Measurements from ENCODE around the gene C19orf18.
"Not testable (repeated sequence)": the region's sequence is repeated elsewhere in the genome, so short reads cannot be mapped to it uniquely, and the experiment has no call there.

C19orf18 gene

GRCh38 chr19:57935731-57936130 lies 38.6 kb downstream of the C19orf18 start:
- CTCF ChIA-PET: interaction anchor here (1.0 to 1.5 kb wide), 2 partner anchors 10 to 14 kb away, joined by 3 to 4 read pairs; no protein-coding TSS in a partner anchor
- peak overlapping the region in 2 of 7 experiments; percentile 90 to 95 for H3K4me3 ChIP-seq (ENCODE audit: control insufficient read depth in 1 of 7, extremely low read depth in 1 of 7, insufficient read depth in 4 of 7, low read depth in 2 of 7, low read length in 6 of 7)
- H3K4me1 ChIP-seq (ENCODE audit: control extremely low read depth in 1 of 4, control insufficient read depth in 4 of 4, insufficient read depth in 4 of 4, low read length in 3 of 4): peaks cover 0 to 7% (median 3%) of the 10 kb centered on the region in 4 experiments
- H3K36me3 ChIP-seq (ENCODE audit: control insufficient read depth in 4 of 4, insufficient read depth in 4 of 4, low read length in 3 of 4): peaks cover 13 to 54% (median 26%) of the 10 kb centered on the region in 4 experiments
- no peaks in the 10 kb centered on the region for H3K27me3 ChIP-seq (replicated peaks in 2 of 5; ENCODE audit: control insufficient read depth in 4 of 5, insufficient read depth in 5 of 5, low read length in 4 of 5)
- POLR2A ChIA-PET: interaction anchor here (0.6 to 1.1 kb wide), 2 partner anchors 19 to 42 kb away, joined by 3 to 4 read pairs; partner anchors contain the start of gene ZNF417
- no peak for DNase-seq
- WGBS (ENCODE audit: insufficient coverage): 91% methylated on average over 7 of the region's 12 CpGs
- H3K27ac ChIP-seq (ENCODE audit: insufficient read depth in 1 of 2, low read depth in 1 of 2, low read length in 2 of 2, poor library complexity in 1 of 2, severe bottlenecking in 2 of 2): no peak overlapping the region
- peaks cover 4 to 64% (median 52%) of the 10 kb centered on the region in 5 experiments for H3K9me3 ChIP-seq (ENCODE audit: control extremely low read depth in 1 of 5, control insufficient read depth in 4 of 5, insufficient read depth in 2 of 5, low read depth in 1 of 5, low read length in 4 of 5)

DNA sequence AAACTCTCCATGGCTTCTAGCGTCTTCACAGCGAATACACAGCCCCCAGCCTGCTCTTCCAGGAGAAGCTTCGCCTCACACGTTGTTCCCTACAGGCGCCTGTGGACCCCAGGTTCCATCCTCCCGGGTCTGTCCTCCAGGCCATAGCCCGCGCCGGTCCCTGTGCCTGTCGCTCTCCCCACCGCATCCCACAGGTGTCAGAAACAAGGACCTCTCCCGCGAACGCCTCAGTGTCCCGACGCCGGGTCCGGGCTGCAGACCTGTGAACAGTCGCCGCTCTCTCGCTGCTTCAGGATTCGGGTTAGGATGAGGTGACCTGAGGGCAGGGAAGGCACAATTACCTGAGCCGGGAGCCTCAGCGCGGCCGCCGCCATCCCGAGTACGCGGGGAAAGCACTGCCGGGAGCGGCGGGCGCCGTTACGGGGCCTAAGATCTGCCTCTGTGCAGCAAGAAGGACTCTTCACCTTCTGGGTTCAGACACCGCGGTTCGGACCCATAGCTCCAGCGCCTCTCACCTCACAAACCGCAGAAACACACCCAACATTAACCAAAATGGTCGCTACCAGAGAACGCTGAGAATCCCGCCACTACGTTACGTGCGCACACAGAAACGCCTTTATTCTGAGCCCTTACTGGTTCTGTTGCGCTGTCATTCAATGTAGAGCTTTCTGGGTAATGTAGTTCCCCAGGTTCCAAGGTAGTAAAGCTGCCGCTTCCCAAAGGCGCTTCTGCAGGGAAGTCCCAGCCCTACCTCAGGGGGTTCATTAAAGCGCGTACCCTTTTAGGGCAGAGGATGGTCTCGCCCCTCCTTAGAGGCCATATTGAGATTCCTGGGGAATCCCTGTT lies 39.3 kb downstream of the C19orf18 start, which contains the start of gene ZNF418:
Gene ZNF418, minus strand, starts transcription at position 583 of the 846 bp plus-strand sequence. CDS start 1,580 bp downstream, outside the sequence.
- Histone ChIP-seq H3K4me1 (ENCODE audit: control extremely low read depth in 1 of 4, control insufficient read depth in 4 of 4, insufficient read depth in 4 of 4, low read length in 3 of 4) (peaks cover 0 to 7% (median 3%) of the 10 kb centered on the region in 4 experiments), H3K36me3 (ENCODE audit: control insufficient read depth in 4 of 4, insufficient read depth in 4 of 4, low read length in 3 of 4) (peaks cover 17 to 55% (median 28%) of the 10 kb centered on the region in 4 experiments), H3K27ac (ENCODE audit: insufficient read depth in 1 of 2, low read depth in 1 of 2, low read length in 2 of 2, poor library complexity in 1 of 2, severe bottlenecking in 2 of 2) (peak within 1 kb of the TSS; percentile 46 to 71), H3K9me3 (ENCODE audit: control extremely low read depth in 1 of 5, control insufficient read depth in 4 of 5, insufficient read depth in 2 of 5, low read depth in 1 of 5, low read length in 4 of 5) (peaks cover 7 to 66% (median 59%) of the 10 kb centered on the region in 5 experiments), H3K4me3 (ENCODE audit: control insufficient read depth in 1 of 7, extremely low read depth in 1 of 7, insufficient read depth in 4 of 7, low read depth in 2 of 7, low read length in 6 of 7) (peak within 1 kb of the TSS; percentile 71 to 95 (median 81)), H3K27me3 (replicated peaks in 2 of 5; ENCODE audit: control insufficient read depth in 4 of 5, insufficient read depth in 5 of 5, low read length in 4 of 5) (no peaks in the 10 kb centered on the region)
- CTCF ChIA-PET: interaction anchor here (1.0 to 1.5 kb wide), 2 partner anchors 11 to 15 kb away, joined by 3 to 4 read pairs; no protein-coding TSS in a partner anchor
- WGBS (ENCODE audit: insufficient coverage): 9% methylated on average over 51 of the region's 54 CpGs
- POLR2A ChIA-PET: interaction anchor here (0.6 to 1.1 kb wide), 2 partner anchors 19 to 41 kb away, joined by 3 to 4 read pairs; partner anchors contain the start of gene ZNF417
- peak; percentile 85 to 94 (median 93) for DNase-seq

DNA sequence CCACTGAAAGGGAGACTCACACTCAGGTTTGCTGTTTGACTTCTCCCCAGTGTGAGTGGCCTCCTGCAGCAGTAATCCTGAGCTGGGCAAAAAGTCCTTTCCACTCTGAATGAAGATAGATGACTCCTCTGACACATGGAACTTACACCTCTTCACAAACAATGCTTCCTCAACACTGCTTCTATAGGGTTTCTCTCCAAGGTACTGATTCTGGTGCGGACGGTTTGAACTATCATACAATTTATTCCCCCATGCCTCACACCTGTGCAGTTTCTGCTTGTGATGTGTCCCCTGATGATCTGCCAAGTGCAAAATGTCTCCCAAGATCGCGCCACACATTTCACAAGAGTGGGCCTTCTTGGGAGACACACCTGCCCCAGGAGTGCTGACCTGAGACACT lies 46.7 kb downstream of the C19orf18 start:
- H3K36me3 ChIP-seq (ENCODE audit: control insufficient read depth in 4 of 4, insufficient read depth in 4 of 4, low read length in 3 of 4): peaks cover 28 to 80% (median 52%) of the 10 kb centered on the region in 4 experiments
- peak overlapping the region in 1 of 7 experiments; percentile 43 for H3K4me3 ChIP-seq (ENCODE audit: control insufficient read depth in 1 of 7, extremely low read depth in 1 of 7, insufficient read depth in 4 of 7, low read depth in 2 of 7, low read length in 6 of 7)
- H3K4me1 ChIP-seq (ENCODE audit: control extremely low read depth in 1 of 4, control insufficient read depth in 4 of 4, insufficient read depth in 4 of 4, low read length in 3 of 4): no peaks in the 10 kb centered on the region
- CTCF ChIA-PET: interaction anchor here (1.2 kb wide), 1 partner anchor 9 kb away, joined by 4 read pairs; no protein-coding TSS in a partner anchor
- peaks cover 8 to 84% (median 71%) of the 10 kb centered on the region in 5 experiments for H3K9me3 ChIP-seq (ENCODE audit: control extremely low read depth in 1 of 5, control insufficient read depth in 4 of 5, insufficient read depth in 2 of 5, low read depth in 1 of 5, low read length in 4 of 5)
- no peaks in the 10 kb centered on the region for H3K27me3 ChIP-seq (replicated peaks in 2 of 5; ENCODE audit: control insufficient read depth in 4 of 5, insufficient read depth in 5 of 5, low read length in 4 of 5)
- H3K27ac ChIP-seq (ENCODE audit: insufficient read depth in 1 of 2, low read depth in 1 of 2, low read length in 2 of 2, poor library complexity in 1 of 2, severe bottlenecking in 2 of 2): no peak overlapping the region
- POLR2A ChIA-PET: no interaction called here
- WGBS (ENCODE audit: insufficient coverage): 100% methylated on average over 4 of the region's 4 CpGs
- no peak for DNase-seq

DNA sequence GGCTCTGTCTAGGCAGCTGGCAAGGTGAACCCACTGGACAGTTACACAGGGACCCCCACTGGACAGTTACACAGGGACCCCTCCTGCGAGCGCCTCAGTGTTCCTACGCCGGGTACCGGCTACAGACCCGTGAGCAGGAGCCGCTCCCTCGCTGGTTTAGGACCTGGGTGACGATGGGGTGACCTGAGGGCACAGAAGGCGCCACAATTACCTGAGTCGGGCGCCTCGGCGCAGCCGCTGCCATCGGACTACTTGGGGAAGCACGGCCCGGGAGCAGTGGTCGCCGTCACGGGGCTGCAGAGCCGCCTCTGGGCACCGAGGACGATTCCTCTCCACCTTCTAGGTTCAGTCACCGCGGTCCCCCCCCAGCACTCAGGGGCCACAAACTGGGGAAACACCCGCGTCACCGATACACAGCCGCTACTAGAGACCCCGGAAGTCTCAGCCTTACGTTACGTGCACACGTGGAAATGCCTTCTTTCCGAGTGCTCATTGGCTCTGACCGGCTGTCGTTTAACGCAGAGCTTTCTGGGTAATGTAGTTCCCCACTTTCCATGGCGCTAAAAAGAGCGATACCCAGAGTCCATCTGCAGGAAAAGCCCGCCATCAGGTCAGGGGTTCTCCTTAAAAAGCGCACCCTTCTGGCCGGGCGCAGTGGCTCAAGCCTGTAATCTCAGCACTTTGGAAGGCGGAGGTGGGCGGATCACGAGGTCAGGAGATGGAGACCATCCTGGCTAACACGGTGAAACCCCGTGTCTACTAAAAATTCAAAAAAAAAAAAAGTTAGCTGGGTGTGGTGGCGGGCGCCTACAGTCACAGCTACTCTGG lies 58.0 kb downstream of the C19orf18 start, which contains the start of gene ZNF417:
Gene ZNF417, minus strand, starts transcription at position 425 of the 828 bp plus-strand sequence. Its CDS starts 181 bp downstream, at position 244.
- H3K36me3 ChIP-seq (ENCODE audit: control insufficient read depth in 4 of 4, insufficient read depth in 4 of 4, low read length in 3 of 4): peaks cover 8 to 27% (median 19%) of the 10 kb centered on the region in 4 experiments
- CTCF ChIA-PET: interaction anchor here (0.8 kb wide), 1 partner anchor 14 kb away, joined by 3 read pairs; no protein-coding TSS in a partner anchor
- peaks cover 0 to 13% (median 8%) of the 10 kb centered on the region in 4 experiments for H3K4me1 ChIP-seq (ENCODE audit: control extremely low read depth in 1 of 4, control insufficient read depth in 4 of 4, insufficient read depth in 4 of 4, low read length in 3 of 4)
- POLR2A ChIA-PET: interaction anchor here (0.6 to 1.9 kb wide), 6 partner anchors 9 to 338 kb away, joined by 3 to 6 read pairs (median 4); partner anchors contain the start of genes ZNF416, ZNF418 and ZNF606
- DNase-seq: peak; percentile 94 to 99 (median 97)
- H3K4me3 ChIP-seq (ENCODE audit: control insufficient read depth in 1 of 7, extremely low read depth in 1 of 7, insufficient read depth in 4 of 7, low read depth in 2 of 7, low read length in 6 of 7): peak within 1 kb of the TSS; percentile 68 to 94 (median 86)
- WGBS (ENCODE audit: insufficient coverage): 0% methylated on average over 23 of the region's 51 CpGs
- not testable (repeated sequence) for H3K27me3 ChIP-seq (replicated peaks in 2 of 5; ENCODE audit: control insufficient read depth in 4 of 5, insufficient read depth in 5 of 5, low read length in 4 of 5); H3K9me3 ChIP-seq (ENCODE audit: control extremely low read depth in 1 of 5, control insufficient read depth in 4 of 5, insufficient read depth in 2 of 5, low read depth in 1 of 5, low read length in 4 of 5)
- peak within 1 kb of the TSS; percentile 72 to 86 for H3K27ac ChIP-seq (ENCODE audit: insufficient read depth in 1 of 2, low read depth in 1 of 2, low read length in 2 of 2, poor library complexity in 1 of 2, severe bottlenecking in 2 of 2)

DNA sequence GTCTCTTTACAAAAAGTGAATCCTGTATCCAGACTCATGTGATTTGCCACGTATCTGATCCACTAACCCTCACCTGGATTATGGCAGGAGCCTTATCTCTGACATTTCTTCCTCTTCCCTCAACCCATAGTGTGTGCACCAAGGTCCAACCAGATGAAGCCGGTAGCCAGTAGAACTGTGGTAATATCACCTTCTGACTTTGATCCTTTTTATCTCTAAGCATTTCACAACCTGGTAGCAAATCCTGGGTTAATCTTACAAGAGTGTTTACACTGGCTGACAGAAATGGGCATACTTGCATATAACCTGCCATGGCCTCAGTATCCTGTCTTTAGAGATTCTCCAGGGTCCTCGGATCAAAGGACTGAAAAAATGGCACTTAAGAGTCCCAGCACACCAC lies 59.8 kb downstream of the C19orf18 start:
- Histone ChIP-seq H3K27ac (ENCODE audit: insufficient read depth in 1 of 2, low read depth in 1 of 2, low read length in 2 of 2, poor library complexity in 1 of 2, severe bottlenecking in 2 of 2) (no peak overlapping the region), H3K4me1 (ENCODE audit: control extremely low read depth in 1 of 4, control insufficient read depth in 4 of 4, insufficient read depth in 4 of 4, low read length in 3 of 4) (peaks cover 0 to 13% (median 8%) of the 10 kb centered on the region in 4 experiments), H3K9me3 (ENCODE audit: control extremely low read depth in 1 of 5, control insufficient read depth in 4 of 5, insufficient read depth in 2 of 5, low read depth in 1 of 5, low read length in 4 of 5) (peaks cover 0 to 3% (median 0%) of the 10 kb centered on the region in 5 experiments), H3K27me3 (replicated peaks in 2 of 5; ENCODE audit: control insufficient read depth in 4 of 5, insufficient read depth in 5 of 5, low read length in 4 of 5) (no peaks in the 10 kb centered on the region), H3K4me3 (ENCODE audit: control insufficient read depth in 1 of 7, extremely low read depth in 1 of 7, insufficient read depth in 4 of 7, low read depth in 2 of 7, low read length in 6 of 7) (no peak overlapping the region), H3K36me3 (ENCODE audit: control insufficient read depth in 4 of 4, insufficient read depth in 4 of 4, low read length in 3 of 4) (peaks cover 4 to 28% (median 18%) of the 10 kb centered on the region in 4 experiments)
- WGBS (ENCODE audit: insufficient coverage): 100% methylated on average over 2 of the region's 3 CpGs
- POLR2A ChIA-PET: interaction anchor here (0.6 kb wide), 2 partner anchors 212 to 278 kb away, joined by 3 read pairs; no protein-coding TSS in a partner anchor
- DNase-seq: no peak
- CTCF ChIA-PET: interaction anchor here (1.0 to 1.1 kb wide), 2 partner anchors 11 to 31 kb away, joined by 3 read pairs; no protein-coding TSS in a partner anchor
